Hepatic stellate cell (primary cell): Measurements from ENCODE around the gene CMTM5.
"Not testable (repeated sequence)": the region's sequence is repeated elsewhere in the genome, so short reads cannot be mapped to it uniquely, and the experiment has no call there.

ENCODE experiments used
- DNase-seq: peaks from one replicate; pipeline ENCODE4 v3.0.0; 2011; ENCODE audit warnings: low spot score

Gene CMTM5

GRCh38 chr14:23399136-23399535 is 22.3 kb downstream of the CMTM5 start:
- no peak for DNase-seq

DNA sequence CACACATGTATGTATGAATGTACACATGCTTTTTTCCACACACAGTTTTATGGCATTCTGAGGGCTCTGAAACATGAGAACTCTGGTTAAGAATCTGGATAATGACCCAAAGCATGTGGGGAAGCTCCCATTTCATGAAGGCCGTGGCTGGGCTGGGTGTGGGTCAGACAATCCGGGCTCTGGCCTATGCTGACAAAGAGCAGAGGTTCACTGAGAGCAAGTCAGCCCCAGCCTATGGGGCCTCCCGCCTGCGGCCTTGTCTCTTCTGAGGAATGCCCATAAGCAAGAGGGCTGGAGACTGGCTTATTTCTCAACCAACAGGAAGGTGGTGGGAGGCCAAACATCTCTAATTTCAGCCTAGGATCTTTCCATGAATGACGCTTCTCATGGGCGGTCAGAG is 22.7 kb downstream of the CMTM5 start:
- DNase-seq, result no peak

DNA sequence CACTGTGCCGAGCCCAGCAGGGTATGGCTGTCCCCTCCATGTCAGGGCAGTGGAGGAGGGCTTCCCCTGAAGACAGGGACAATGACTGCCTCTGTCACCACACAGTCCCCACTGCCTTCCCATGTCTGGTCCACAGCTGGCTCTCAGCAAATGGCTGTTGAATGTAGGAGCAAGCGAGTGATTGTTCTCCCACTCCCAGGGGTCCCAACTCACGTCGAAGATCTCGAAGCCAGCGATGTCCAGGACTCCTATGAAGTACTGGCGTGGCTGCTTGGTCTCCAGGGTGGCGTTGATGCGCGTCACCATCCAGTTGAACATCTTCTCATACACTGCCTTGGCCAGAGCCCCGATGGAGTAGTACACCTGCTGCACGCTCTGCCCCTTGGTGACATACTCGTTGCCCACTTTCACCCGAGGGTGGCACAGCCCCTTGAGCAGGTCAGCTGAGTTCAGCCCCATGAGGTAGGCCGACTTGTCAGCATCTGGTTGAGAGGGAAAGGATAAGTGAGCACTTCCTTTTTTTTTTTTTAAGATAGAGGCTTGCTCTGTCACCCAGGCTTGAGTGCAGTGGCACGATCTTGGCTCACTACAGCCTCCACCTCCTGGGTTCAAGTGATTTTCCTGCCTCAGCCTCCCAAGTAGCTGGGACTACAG is 23.8 kb downstream of the CMTM5 start:
- DNase-seq, result not testable (repeated sequence)

DNA sequence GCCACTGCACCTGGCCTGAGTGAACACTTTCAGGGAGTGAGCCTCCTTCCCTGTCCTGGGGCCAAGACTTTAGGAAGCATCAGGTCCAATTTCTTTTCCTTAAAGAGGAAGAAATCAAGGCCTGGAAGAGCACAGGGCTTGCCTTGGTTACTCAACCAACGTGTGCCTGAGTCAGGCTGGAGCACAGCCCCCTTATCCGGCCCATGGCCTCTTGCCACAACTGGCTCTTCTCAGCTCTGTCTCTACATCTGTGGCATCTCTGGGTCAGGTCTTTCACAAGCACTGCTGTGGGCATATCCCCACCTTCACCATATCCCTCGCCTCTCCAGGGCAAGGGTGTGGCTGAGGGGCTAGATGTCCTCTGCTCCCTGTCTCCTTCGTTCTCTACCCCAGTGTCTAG is 24.4 kb downstream of the CMTM5 start:
- DNase-seq, result no peak

DNA sequence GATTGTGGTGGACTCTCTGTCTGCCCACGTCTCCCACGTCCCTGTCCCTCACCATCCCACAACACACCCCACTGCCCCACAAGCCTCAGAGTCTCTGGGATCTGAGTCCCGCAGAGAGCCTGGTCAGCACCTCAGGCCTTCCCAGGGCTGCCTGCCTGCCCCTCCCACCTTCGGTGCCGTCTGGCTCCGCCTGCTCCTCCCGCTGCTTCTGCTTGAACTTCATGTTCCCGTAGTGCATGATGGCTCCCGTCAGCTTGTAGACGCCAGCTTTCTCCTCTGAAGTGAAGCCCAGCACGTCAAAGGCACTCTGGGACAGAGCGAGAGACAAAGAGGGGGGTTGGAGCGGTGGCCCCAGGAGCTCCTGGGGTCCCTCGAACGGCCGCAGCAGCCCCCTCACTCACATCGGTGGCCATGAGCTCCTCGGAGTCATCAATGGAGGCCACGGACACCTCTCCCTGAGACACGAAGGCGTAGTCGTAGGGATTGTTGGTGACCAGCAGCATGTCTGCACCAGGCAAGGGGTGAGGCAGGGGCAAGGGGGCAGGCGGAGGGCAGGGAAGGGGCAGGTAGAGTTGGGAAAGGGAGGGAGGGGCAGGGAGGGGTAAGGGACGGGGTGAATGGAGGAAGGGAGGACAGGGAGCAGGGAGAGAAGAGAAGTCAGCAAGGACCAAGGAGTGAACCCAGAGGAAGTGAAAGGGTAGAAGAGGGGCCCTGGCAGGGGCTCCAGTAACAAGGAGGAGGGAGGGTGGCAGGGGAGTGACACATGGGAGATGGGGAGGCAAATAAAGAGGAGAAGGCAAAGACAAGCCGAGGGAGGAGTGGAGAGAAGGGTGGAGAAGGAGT is 25.7 kb downstream of the CMTM5 start:
- no peak for DNase-seq

GRCh38 chr14:23403139-23403438 is 26.2 kb downstream of the CMTM5 start:
- DNase-seq, result no peak

DNA sequence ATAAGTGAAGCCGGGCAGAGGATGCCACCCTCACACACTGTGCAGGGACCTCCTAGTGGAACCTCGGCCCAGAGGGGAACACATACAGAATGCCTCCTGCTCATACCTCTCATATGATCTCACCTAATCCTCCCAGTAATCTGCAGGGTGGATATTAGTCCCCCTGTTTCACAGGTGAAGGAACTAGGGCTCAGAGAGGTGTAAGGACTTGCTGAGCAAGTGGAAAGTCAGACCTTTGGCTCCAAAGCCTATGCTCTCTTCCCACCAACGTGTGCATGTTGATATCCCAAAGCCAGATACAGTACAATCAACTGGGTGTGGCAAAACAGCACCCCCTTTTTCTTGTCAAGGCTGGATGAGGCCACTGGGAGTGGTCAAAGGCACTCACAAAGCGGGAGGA is 27.1 kb downstream of the CMTM5 start:
- no peak for DNase-seq

DNA sequence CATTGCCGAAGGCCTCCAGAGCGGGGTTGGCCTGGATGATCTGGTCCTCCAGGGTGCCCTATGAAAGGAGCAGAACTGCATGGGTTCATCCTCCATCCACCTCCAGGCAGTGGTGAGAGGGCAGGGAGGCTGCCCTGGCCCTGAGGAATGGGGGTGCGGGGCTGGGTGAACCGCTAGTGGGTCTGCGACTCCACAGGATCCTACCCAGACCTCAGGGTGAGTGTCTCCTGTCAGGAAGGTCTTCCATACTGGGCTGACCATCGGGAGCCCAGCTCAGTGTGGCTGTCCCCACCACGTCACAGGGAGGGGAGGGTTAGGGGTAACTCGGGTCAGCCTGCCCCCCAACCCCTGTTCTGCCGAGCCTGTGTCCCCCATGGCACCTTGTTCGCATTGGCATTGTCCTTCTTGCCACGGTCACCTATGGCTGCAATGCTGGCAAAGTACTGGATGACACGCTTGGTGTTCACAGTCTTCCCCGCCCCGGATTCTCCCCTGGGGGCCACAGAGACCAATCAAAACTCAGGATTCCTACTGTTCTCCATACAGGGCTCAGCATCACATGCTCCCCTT is 27.6 kb downstream of the CMTM5 start:
- DNase-seq, result no peak

DNA sequence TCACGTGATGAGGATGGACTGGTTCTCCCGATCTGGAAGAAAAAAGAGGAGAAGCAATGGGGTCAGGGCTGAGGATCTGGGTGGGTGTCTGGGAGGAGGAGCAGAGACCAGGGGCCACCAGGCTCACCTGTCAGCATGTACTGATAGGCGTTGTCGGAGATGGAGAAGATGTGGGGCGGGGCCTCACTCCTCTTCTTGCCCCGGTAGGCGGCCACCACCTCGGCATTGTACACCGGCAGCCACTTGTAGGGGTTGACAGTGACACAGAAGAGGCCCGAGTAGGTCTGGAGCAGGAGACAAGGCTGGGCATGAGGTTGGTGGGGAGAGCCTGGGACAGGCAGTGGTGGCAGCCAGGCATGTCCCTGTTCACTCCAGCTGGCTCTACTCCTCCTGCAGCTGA is 28.2 kb downstream of the CMTM5 start:
- no peak for DNase-seq

- no peak for DNase-seq
Measured at GRCh38 chr14:23405516-23406025, 28.7 kb downstream of the CMTM5 start.

DNA sequence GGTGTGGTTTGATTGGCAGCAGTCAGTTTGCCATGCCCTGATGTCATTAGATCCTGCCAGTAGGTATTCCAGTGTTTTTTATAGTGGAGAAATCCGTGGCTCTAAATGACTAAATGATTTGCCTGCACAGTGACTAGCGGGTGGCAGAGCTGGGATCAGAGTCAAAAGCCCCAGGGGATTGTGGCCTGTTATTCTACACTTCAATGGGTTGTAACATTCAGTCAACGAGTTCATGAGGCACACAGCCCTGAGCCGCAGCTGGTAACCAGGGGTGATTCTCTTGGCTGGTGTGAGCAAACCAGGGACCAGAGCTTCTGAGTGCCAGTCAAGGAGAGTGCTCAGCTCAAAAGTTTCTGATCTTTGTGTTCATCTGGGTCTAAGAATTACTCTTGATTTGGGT is 29.4 kb downstream of the CMTM5 start:
- DNase-seq, result no peak

GRCh38 chr14:23406725-23407355 is 30.0 kb downstream of the CMTM5 start:
- DNase-seq, result no peak

GRCh38 chr14:23407516-23408306 is 30.9 kb downstream of the CMTM5 start, which contains the start of gene MYH6:
MYH6 (minus strand) TSS chr14:23408273; CDS start chr14:23407223, 1,050 bp downstream.
- DNase-seq, result no peak

DNA sequence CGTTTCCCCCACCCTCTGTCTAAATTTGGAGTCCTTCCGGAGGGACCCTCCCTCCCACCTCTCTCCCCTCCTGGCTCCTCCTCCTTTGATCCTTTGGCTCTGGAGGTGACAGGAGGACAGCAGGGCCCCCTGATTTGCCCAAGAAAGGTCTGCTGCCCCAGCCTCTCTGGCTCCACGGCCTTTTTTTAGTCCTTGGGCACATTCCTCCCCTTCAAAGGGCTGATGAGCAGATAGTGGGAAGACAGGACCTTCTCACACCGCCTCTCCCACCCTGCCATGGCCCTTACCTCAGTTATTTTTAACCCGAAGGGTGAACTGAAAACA is 31.4 kb downstream of the CMTM5 start:
- no peak for DNase-seq

DNA sequence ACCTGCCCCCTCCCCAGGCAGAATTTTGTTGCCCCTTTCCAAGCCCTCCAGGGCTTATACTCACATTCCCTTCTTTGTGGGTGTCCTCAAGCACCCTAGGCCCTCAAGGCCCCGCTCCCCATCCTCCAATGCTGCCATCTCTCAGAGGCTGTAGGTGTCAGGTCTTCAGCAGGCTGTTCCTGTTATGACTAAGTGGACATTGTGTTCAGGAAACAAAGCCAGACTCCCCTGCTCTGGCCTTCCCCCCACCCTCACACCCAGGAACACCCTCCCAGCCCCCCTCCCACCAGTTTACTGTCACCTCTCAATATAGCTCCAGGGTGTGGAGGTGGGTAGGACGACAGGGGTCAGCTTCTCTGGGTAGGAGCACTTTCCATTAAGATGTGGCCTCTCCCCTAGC is 32.6 kb downstream of the CMTM5 start:
- DNase-seq, result no peak

DNA sequence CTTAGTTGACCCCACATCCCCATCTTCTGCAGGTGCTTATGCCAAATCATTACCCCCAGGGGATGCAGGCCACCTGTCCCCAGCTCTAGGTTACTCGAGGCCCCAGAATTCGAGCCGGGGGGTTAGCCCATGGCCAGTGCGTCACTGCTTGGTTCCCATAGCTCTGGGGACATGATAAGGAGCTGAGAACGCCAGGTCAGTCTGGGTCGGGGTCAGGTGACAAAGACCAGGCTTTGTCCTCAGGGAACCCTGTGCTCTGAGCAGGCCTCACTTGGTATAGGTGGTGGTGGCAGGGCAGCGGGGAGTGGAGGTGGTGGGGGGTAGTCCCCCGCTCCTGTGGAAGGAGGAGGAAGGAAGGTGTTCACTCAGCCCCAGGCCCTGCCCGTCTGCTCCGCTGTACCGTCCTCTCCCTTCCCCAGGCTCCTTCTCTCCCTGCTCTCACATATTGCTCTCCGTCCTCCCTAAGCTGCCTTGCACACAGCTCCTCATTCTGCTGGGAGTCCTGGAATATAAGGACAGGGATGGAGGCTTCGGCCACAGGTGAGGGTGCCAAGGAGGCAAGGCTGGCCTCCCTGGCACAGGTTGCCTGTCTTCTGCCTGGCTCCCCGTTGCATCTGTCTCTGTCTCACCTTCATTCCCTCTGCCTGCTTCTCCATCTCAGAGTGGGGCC is 33.3 kb downstream of the CMTM5 start:
- no peak for DNase-seq

DNA sequence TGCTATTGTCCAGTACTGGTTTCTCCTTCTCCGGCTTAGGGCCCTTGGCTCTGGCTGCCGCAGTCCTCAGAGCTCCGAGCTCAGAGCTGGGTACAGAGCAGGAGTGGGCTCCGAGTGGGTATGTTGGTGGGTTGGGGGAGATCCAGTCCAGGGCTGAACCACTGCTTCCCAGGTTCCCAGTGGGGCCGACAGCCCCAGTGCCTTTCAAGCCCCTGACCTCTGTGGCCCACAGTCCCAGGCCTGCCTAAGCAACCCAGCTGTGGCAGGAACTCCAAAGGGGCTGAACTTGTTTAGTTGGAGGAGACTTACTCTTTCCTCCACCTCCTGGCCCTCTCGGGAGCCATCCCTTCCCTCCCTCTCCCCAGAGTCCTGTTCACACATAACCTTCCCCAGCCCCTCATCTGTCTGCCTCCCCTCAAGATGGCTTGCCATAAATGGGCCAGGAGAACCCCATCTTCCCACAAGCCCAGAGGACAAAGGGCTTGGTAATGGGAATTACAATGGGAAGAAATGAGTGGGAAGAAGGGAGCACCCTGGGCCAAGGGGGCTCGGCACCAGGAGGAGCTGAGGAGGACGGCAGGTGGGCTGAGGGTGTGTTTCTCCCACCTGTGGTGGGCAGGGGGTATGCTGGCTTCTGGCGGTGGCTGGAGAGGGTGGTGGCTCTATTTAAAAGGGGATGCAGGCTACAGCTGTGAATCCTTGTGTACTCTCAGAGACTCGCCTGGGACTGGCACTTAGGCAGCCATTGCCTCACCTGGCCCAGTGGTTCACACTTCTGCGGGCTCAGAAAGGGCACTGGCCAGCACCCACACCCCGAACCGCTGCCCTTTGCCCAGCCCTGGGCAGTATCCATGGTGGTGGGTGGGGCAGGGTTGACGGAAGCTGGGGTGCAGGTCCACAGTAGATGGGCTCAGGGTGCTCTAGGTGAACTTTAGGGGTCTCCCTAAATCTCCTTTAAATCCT is 35.0 kb downstream of the CMTM5 start:
- DNase-seq, result no peak

- DNase-seq, result no peak
Measured at GRCh38 chr14:23413681-23414080, 36.8 kb downstream of the CMTM5 start.

DNA sequence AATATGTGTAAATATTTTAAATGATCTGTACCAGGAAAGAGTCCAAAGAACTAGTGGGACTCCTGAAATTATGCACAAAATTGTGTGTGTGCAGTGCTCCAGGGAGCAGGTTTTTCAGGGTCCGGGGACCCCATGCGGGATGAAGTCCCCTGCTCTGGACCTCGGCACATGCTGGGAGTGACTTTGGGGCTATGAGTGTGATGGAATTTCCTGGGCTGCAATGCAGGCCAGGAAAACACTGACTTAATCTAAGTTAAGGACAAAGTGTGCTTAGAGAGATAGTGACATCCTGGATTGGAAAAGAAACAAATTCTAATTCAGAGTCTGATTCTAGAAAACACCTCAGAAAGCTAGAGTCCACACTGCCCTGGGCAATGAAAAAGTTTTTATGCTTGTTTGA is 37.4 kb downstream of the CMTM5 start:
- no peak for DNase-seq
